ENCODE data around the gene JMJD7. TPM values are rescaled to one million over a fixed set of nuclear protein-coding genes. Genes with fewer than 3 reads are reported as not detected.

Gene JMJD7
- total RNA-seq, 2 donors from 2014 or later, result 12.0 to 16.6 TPM

- no peak for ATAC-seq (replicated peaks)
- H3K27me3 Mint-ChIP-seq, result no peaks in the 10 kb centered on the region
- H3K27ac Mint-ChIP-seq, result peak overlapping the region; percentile 55
- H3K4me3 Mint-ChIP-seq, result no peak overlapping the region
- H3K36me3 Mint-ChIP-seq (ENCODE audit: low read depth), result no peaks in the 10 kb centered on the region
- peaks cover 41% of the 10 kb centered on the region for H3K4me1 Mint-ChIP-seq
- H3K9me3 Mint-ChIP-seq, result no peaks in the 10 kb centered on the region
Observed at GRCh38 chr15:41792000-41792637, 35.8 kb upstream of the JMJD7 start.

- Mint-ChIP-seq H3K27ac (no peak overlapping the region), H3K4me3 (no peak overlapping the region), H3K4me1 (peaks cover 34% of the 10 kb centered on the region), H3K36me3 (ENCODE audit: low read depth) (no peaks in the 10 kb centered on the region), H3K9me3 (no peaks in the 10 kb centered on the region), H3K27me3 (no peaks in the 10 kb centered on the region)
- ATAC-seq (replicated peaks), result no peak
Observed at GRCh38 chr15:41794081-41794480, 33.8 kb upstream of the JMJD7 start.

DNA sequence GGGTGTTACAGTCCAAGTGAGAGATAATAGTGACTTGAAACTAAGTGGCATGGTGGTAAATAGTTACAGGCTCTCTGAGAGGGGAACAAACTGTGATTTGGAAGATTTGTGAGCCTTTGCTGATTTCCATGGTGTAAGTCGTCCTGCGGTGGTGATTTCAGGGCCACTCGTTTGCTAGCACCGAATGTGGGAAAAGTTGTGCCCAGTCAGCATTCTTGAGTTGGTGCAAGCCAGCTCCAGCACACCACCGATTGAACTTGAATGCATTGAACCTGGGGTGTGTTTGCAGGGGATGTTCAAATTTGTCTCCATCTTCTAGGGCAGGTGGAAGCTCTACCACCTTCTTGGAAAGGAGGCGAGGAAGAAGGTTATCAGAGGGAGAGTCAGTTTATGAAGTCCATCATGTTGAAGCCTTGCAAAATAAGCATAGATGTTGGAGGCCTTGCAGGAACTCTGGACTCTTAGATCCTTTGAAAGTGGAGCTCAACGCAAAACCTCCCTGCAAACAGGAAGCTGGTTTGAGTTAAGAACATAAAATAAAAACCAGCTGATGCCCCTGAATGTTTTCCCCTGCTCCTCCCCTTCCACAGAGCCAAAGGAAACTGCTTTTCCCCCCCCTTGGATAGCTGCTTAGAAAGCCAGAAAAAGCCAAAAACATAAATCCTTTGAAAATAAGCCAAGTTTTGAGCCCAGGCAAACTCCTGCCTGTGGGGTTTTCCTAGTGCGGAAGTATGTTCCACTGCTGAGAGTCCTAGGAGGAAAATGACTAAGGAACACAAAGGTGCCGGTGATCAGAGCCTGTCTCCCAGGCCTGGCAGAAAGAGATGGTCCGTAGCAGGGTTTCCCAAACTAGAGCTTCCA, 31.7 kb upstream of the JMJD7 start:
- ATAC-seq (replicated peaks), result no peak
- no peaks in the 10 kb centered on the region for H3K9me3 Mint-ChIP-seq

GRCh38 chr15:41797201-41797944, 30.5 kb upstream of the JMJD7 start:
- Mint-ChIP-seq H3K27me3 (no peaks in the 10 kb centered on the region), H3K4me1 (peaks cover 15% of the 10 kb centered on the region), H3K4me3 (no peak overlapping the region), H3K9me3 (no peaks in the 10 kb centered on the region), H3K27ac (peak overlapping the region; percentile 38), H3K36me3 (ENCODE audit: low read depth) (peaks cover 22% of the 10 kb centered on the region)
- peak; percentile 23 for ATAC-seq (replicated peaks)

More for the DNA sequence above, 31.7 kb upstream of the JMJD7 start:
- no peaks in the 10 kb centered on the region for H3K27me3 Mint-ChIP-seq
- peaks cover 21% of the 10 kb centered on the region for H3K4me1 Mint-ChIP-seq
- H3K4me3 Mint-ChIP-seq, result no peak overlapping the region
- no peak overlapping the region for H3K27ac Mint-ChIP-seq
- peaks cover 19% of the 10 kb centered on the region for H3K36me3 Mint-ChIP-seq (ENCODE audit: low read depth)

- peaks cover 22% of the 10 kb centered on the region for H3K36me3 Mint-ChIP-seq (ENCODE audit: low read depth)
- ATAC-seq (replicated peaks), result peak; percentile 59
- H3K27ac Mint-ChIP-seq, result peak overlapping the region; percentile 23
- no peaks in the 10 kb centered on the region for H3K9me3 Mint-ChIP-seq
- H3K4me1 Mint-ChIP-seq, result peaks cover 15% of the 10 kb centered on the region
- H3K4me3 Mint-ChIP-seq, result no peak overlapping the region
- no peaks in the 10 kb centered on the region for H3K27me3 Mint-ChIP-seq
Observed at GRCh38 chr15:41798607-41799487, 29.0 kb upstream of the JMJD7 start.

DNA sequence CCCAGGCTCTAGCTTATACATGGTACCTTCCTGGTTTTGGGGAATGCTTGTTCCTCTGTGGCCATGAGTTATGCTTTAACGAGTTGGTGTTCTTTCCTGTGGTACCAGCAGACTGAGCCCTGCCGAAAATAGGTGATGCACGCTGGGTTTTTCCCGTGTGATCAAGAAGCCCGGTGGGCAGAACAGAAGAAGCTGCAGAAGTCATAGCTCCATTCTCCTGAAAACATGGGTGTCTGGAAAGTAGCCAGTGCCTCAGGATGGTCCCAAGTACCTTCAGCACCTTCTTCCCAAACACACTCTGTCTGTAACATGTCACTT, 28.4 kb upstream of the JMJD7 start:
- H3K27ac Mint-ChIP-seq, result peak overlapping the region; percentile 23
- peak; percentile 59 for ATAC-seq (replicated peaks)

GRCh38 chr15:41801185-41801584, 26.7 kb upstream of the JMJD7 start:
- H3K27ac Mint-ChIP-seq, result no peak overlapping the region
- ATAC-seq (replicated peaks), result no peak
- no peaks in the 10 kb centered on the region for H3K9me3 Mint-ChIP-seq
- no peaks in the 10 kb centered on the region for H3K27me3 Mint-ChIP-seq
- H3K4me1 Mint-ChIP-seq, result peaks cover 11% of the 10 kb centered on the region
- peaks cover 22% of the 10 kb centered on the region for H3K36me3 Mint-ChIP-seq (ENCODE audit: low read depth)
- no peak overlapping the region for H3K4me3 Mint-ChIP-seq

More for the DNA sequence above, 28.4 kb upstream of the JMJD7 start:
- no peaks in the 10 kb centered on the region for H3K27me3 Mint-ChIP-seq
- H3K4me1 Mint-ChIP-seq, result peaks cover 15% of the 10 kb centered on the region
- no peaks in the 10 kb centered on the region for H3K9me3 Mint-ChIP-seq
- no peak overlapping the region for H3K4me3 Mint-ChIP-seq
- peaks cover 22% of the 10 kb centered on the region for H3K36me3 Mint-ChIP-seq (ENCODE audit: low read depth)

DNA sequence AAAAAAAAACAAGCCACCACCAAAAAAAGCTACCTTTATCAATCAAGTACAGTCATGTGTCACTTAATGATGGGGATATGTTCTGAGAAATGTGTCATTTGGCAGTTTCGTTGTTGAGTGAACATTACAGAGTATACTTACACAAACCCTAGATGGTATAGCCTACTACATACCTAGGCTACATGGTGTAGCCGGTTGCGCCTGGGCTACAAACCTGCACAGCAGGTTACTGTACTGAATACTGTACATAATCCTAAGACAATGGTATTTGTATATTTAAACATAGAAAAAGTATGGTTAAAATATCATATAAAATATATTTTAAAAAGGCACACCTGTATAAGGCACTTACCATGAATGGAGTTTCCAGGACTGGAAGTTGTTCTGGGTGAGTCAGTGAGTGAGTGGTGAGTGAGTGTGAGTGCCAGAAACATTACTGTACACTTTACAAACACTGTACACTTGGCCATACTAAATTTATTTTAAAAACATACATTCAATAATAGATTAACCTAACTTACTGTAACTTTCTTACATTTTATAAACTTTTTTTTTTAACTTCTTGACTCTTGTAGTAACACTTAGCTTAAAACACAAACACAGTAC, 25.9 kb upstream of the JMJD7 start:
- Mint-ChIP-seq H3K4me3 (no peak overlapping the region), H3K9me3 (no peaks in the 10 kb centered on the region), H3K36me3 (ENCODE audit: low read depth) (peaks cover 22% of the 10 kb centered on the region), H3K4me1 (peaks cover 9% of the 10 kb centered on the region), H3K27me3 (no peaks in the 10 kb centered on the region), H3K27ac (no peak overlapping the region)
- ATAC-seq (replicated peaks), result no peak

DNA sequence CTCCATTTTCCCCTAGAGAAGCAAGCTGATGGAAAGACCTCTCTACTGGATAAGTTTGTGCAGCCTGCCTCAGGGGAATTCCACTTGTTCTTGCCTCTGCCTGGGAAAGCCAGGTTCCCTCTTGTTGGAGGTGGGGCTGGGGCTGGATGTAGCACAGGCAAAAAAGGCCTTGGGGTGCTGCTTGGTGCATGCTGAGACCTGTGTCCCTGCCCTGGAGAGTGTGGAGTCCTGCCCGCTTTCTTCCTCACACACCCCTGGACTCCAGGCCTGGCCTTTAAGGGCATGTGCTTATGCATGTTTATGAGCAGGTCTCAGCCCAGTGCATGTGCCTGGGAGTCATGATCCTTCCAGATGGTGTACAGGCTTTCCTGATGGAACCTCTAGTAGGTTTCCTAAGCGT, 23.5 kb upstream of the JMJD7 start:
- H3K4me3 Mint-ChIP-seq, result no peak overlapping the region
- H3K27me3 Mint-ChIP-seq, result no peaks in the 10 kb centered on the region
- no peak for ATAC-seq (replicated peaks)
- H3K36me3 Mint-ChIP-seq (ENCODE audit: low read depth), result peaks cover 22% of the 10 kb centered on the region
- H3K27ac Mint-ChIP-seq, result peak overlapping the region; percentile 53
- H3K4me1 Mint-ChIP-seq, result peaks cover 8% of the 10 kb centered on the region
- no peaks in the 10 kb centered on the region for H3K9me3 Mint-ChIP-seq

- ATAC-seq (replicated peaks), result no peak
- Mint-ChIP-seq H3K9me3 (no peaks in the 10 kb centered on the region), H3K4me3 (no peak overlapping the region), H3K4me1 (peaks cover 10% of the 10 kb centered on the region), H3K36me3 (ENCODE audit: low read depth) (peaks cover 14% of the 10 kb centered on the region), H3K27ac (peak overlapping the region; percentile 62), H3K27me3 (no peaks in the 10 kb centered on the region)
Observed at GRCh38 chr15:41804916-41805666, 22.8 kb upstream of the JMJD7 start.

- H3K36me3 Mint-ChIP-seq (ENCODE audit: low read depth), result peaks cover 8% of the 10 kb centered on the region
Observed at GRCh38 chr15:41805711-41806110, 22.2 kb upstream of the JMJD7 start.

DNA sequence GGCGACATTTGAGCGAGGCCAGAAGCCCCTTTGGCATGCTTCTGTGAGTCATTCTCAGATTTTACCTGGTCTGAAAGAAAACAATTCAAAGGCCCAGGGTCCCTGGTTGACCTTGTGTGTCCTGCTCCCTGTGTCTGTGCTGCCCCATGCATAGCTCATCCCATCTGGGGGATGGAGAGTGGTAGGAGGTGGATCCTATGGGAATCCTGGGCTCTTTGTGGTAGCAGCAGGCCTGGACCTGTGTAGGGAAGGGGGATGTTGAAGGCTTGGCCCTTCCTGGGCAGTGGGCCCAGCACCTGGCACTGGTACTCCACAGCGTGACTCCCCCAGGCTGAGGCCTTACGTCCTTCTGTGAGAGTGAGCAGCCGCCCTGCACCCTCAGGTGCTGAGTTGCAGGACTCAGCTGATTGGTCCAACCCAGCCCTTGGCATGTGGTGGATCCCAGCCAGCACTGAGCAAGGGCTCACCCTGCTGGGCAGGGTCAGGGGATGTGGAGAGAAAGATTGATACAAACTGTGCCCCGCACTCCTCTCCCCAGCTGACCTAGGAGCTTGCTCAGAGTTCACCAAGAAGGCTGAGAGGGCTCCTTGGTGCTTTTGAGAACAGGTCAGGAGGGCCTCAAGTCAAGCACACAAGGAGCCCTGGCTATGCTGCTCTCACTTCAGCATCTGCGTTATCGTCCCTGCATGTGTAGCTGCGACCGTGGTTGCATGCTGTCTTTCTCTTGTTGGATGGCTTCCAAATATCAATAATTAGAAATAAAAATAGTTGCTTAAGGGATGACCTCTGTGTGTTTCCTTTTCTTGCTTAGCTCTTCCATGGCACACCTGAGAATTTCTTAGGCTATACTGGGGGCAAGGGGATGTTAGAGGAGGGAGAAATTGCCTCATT, 21.4 kb upstream of the JMJD7 start:
- peak overlapping the region; percentile 62 for H3K27ac Mint-ChIP-seq
- H3K27me3 Mint-ChIP-seq, result no peaks in the 10 kb centered on the region
- H3K9me3 Mint-ChIP-seq, result no peaks in the 10 kb centered on the region
- no peak overlapping the region for H3K4me3 Mint-ChIP-seq
- no peaks in the 10 kb centered on the region for H3K36me3 Mint-ChIP-seq (ENCODE audit: low read depth)
- ATAC-seq (replicated peaks), result no peak
- peaks cover 13% of the 10 kb centered on the region for H3K4me1 Mint-ChIP-seq

More at GRCh38 chr15:41805711-41806110, 22.2 kb upstream of the JMJD7 start:
- Mint-ChIP-seq H3K4me1 (peaks cover 13% of the 10 kb centered on the region), H3K9me3 (no peaks in the 10 kb centered on the region), H3K4me3 (no peak overlapping the region), H3K27ac (peak overlapping the region; percentile 62), H3K27me3 (no peaks in the 10 kb centered on the region)
- ATAC-seq (replicated peaks), result no peak
